RWPE1 (cell line): ENCODE measurements around the gene NPEPPS.
A peak's percentile ranks its signal among the peaks of the same experiment; 100 is the strongest.

Experiments used
- CTCF ChIA-PET: fragments of 350-600 bp; sonication (Branson Sonifier 250); formaldehyde crosslinking; extraction: SDS; loops from one replicate; lab custom pipeline; 2021; lab: Yijun Ruan, JAX
- POLR2A ChIA-PET: fragments of 400-600 bp; formaldehyde crosslinking; extraction: SDS; loops from one replicate; lab custom pipeline; 2020; ENCODE audit warnings: antibody characterized with exemption; ENCODE audit not compliant: low non-redundant PET; lab: Yijun Ruan, JAX
- DNase-seq: peaks from one replicate; pipeline ENCODE4 v3.0.0; 2012; ENCODE audit warnings: low spot score
- H3K27ac ChIP-seq: fragments of 450-650 bp; 2 replicates; pipeline ENCODE4 v1.5.1; 2017
- CTCF ChIP-seq: fragments of 450-650 bp; conservative IDR thresholded peaks from 2 replicates; pipeline ENCODE4 v1.5.1; 2017; ENCODE audit warnings: low read depth, mild to moderate bottlenecking

Gene NPEPPS

GRCh38 chr17:47643116-47643515, 112.2 kb downstream of the NPEPPS start:
- DNase-seq: no peak
- H3K27ac ChIP-seq: peak overlapping the region; percentile 67
- ChIA-PET CTCF (interaction anchor here (1.5 kb wide), 1 partner anchor 18 kb away, joined by 3 read pairs; no protein-coding TSS in a partner anchor), POLR2A (no interaction called here)
- TF ChIP-seq CTCF: no peak

GRCh38 chr17:47644324-47644723, 113.4 kb downstream of the NPEPPS start:
- POLR2A ChIA-PET: no interaction called here
- no peak for DNase-seq
- no peak for TF ChIP-seq CTCF
- CTCF ChIA-PET: interaction anchor here (0.6 kb wide), 1 partner anchor 203 kb away, joined by 3 read pairs; no protein-coding TSS in a partner anchor
- 0 out of 2 replicates have a peak overlapping the region, but pooled peaks have one; percentile 35 for H3K27ac ChIP-seq

- no peak for TF ChIP-seq CTCF
- H3K27ac ChIP-seq: peak within 1 kb of the TSS; percentile 98
- POLR2A ChIA-PET: no interaction called here
- CTCF ChIA-PET: interaction anchor here (0.5 to 0.9 kb wide), 6 partner anchors 9 to 481 kb away, joined by 3 to 4 read pairs (median 3); partner anchors contain the start of gene CDK5RAP3
- DNase-seq: peak; percentile 97
These were observed 118.5 kb downstream of the NPEPPS start, which contains the start of gene KPNB1 for GRCh38 chr17:47649153-47649971. KPNB1 (plus strand) TSS chr17:47649919; CDS start chr17:47650245, 326 bp downstream.

- H3K27ac ChIP-seq: peak overlapping the region; percentile 98
- POLR2A ChIA-PET: no interaction called here
- TF ChIP-seq CTCF: no peak
- CTCF ChIA-PET: interaction anchor here (0.6 to 1.2 kb wide), 3 partner anchors 15 to 1846 kb away, joined by 3 to 4 read pairs (median 3); no protein-coding TSS in a partner anchor
- DNase-seq: peak; percentile 59
These were observed 119.1 kb downstream of the NPEPPS start for GRCh38 chr17:47649972-47650524.

- ChIA-PET POLR2A (no interaction called here), CTCF (interaction anchor here (0.7 to 1.2 kb wide), 2 partner anchors 14 to 1845 kb away, joined by 3 to 4 read pairs; no protein-coding TSS in a partner anchor)
- DNase-seq: peak; percentile 97
- no peak for TF ChIP-seq CTCF
- peak overlapping the region; percentile 98 for H3K27ac ChIP-seq
These were observed 119.9 kb downstream of the NPEPPS start for GRCh38 chr17:47650525-47651522.
